ENCODE data around the gene VWC2. TPM values are rescaled to one million over a fixed set of nuclear protein-coding genes. Genes with fewer than 3 reads are reported as not detected.

Gene VWC2
- not detected for total RNA-seq (2021; fragmentation: NEBNext Ultra II Directional; extraction: Animal tissue kit (Norgen Biotek cat#: 25700))
- long read RNA-seq, partial matches to known transcripts: 0 of 1 reads
- long read RNA-seq, other reads (novel, unspliced or antisense): 1 of 1 reads

- Mint-ChIP-seq H3K4me3 (no peak within 1 kb of the TSS), H3K4me1 (ENCODE audit: low read depth) (no peaks in the 10 kb centered on the region), H3K27ac (no peak within 1 kb of the TSS), H3K36me3 (ENCODE audit: low read depth) (peaks cover 7% of the 10 kb centered on the region), H3K27me3 (ENCODE audit: insufficient read depth) (no peaks in the 10 kb centered on the region; the same call in none of the 2 replicates), H3K9me3 (peaks cover 48% of the 10 kb centered on the region)
- TF ChIP-seq CTCF (IDR thresholded peaks at IDR 0.05): no peak
- DNase-seq: no peak
Measured at GRCh38 chr7:49773218-49773935, at the start of gene VWC2. VWC2 (plus strand) TSS chr7:49773638; CDS start chr7:49775436, 1,798 bp downstream.

- Mint-ChIP-seq H3K36me3 (ENCODE audit: low read depth) (no peaks in the 10 kb centered on the region; the same call in 1 of the 2 replicates), H3K27me3 (ENCODE audit: insufficient read depth) (no peaks in the 10 kb centered on the region), H3K4me1 (ENCODE audit: low read depth) (no peaks in the 10 kb centered on the region), H3K27ac (no peak overlapping the region), H3K9me3 (peaks cover 56% of the 10 kb centered on the region), H3K4me3 (no peak overlapping the region)
- TF ChIP-seq CTCF (IDR thresholded peaks at IDR 0.05): no peak
- no peak for DNase-seq
Measured at GRCh38 chr7:49724071-49724470, 49.4 kb upstream of the VWC2 start.

- Mint-ChIP-seq H3K27ac (no peak overlapping the region), H3K9me3 (peaks cover 50% of the 10 kb centered on the region), H3K36me3 (ENCODE audit: low read depth) (no peaks in the 10 kb centered on the region), H3K27me3 (ENCODE audit: insufficient read depth) (no peaks in the 10 kb centered on the region; the same call in 1 of the 2 replicates), H3K4me1 (ENCODE audit: low read depth) (no peaks in the 10 kb centered on the region), H3K4me3 (no peak overlapping the region)
- no peak for DNase-seq
- TF ChIP-seq CTCF (IDR thresholded peaks at IDR 0.05): no peak
Measured at GRCh38 chr7:49731836-49732235, 41.6 kb upstream of the VWC2 start.

GRCh38 chr7:49762666-49763065 lies 10.8 kb upstream of the VWC2 start:
- Mint-ChIP-seq H3K4me1 (ENCODE audit: low read depth) (no peaks in the 10 kb centered on the region), H3K4me3 (no peak overlapping the region), H3K27me3 (ENCODE audit: insufficient read depth) (no peaks in the 10 kb centered on the region; the same call in 1 of the 2 replicates), H3K9me3 (peaks cover 34% of the 10 kb centered on the region), H3K36me3 (ENCODE audit: low read depth) (no peaks in the 10 kb centered on the region), H3K27ac (no peak overlapping the region)
- DNase-seq: no peak
- TF ChIP-seq CTCF (IDR thresholded peaks at IDR 0.05): no peak

GRCh38 chr7:49763791-49764190 lies 9.6 kb upstream of the VWC2 start:
- Mint-ChIP-seq H3K9me3 (peaks cover 43% of the 10 kb centered on the region), H3K27ac (no peak overlapping the region), H3K4me1 (ENCODE audit: low read depth) (no peaks in the 10 kb centered on the region), H3K36me3 (ENCODE audit: low read depth) (no peaks in the 10 kb centered on the region), H3K4me3 (no peak overlapping the region), H3K27me3 (ENCODE audit: insufficient read depth) (no peaks in the 10 kb centered on the region; the same call in 1 of the 2 replicates)
- no peak for DNase-seq
- TF ChIP-seq CTCF (IDR thresholded peaks at IDR 0.05): no peak

All from HFFc6 (cell line).